HFF-Myc (cell line): ENCODE data around the gene RPL36AL.
"Not testable (repeated sequence)": the region's sequence is repeated elsewhere in the genome, so short reads cannot be mapped to it uniquely, and the experiment has no call there.

Experiments
- DNase-seq: peaks from one replicate; pipeline ENCODE4 v3.0.0-alpha.2; 2011; ENCODE audit warnings: low read depth; ENCODE audit errors: extremely low read depth
- H3K4me3 ChIP-seq: replicated peaks from 2 replicates; pipeline ENCODE4 v1.5.1; 2011; ENCODE audit warnings: low read depth, mild to moderate bottlenecking, control low read depth, low read length
- CTCF ChIP-seq: IDR thresholded peaks from 2 replicates; pipeline ENCODE4 v1.5.1; 2012; ENCODE audit warnings: mild to moderate bottlenecking, low read depth, low read length, control low read depth; ENCODE audit errors: missing control alignments

RPL36AL gene

GRCh38 chr14:49633640-49634546, 13.5 kb upstream of the RPL36AL start:
- peak; percentile 71 for TF ChIP-seq CTCF

GRCh38 chr14:49623941-49624839, 3.8 kb upstream of the RPL36AL start:
- DNase-seq = no peak
- TF ChIP-seq CTCF = no peak
- peak overlapping the region; percentile 87; the same call in 1 of the 2 replicates for H3K4me3 ChIP-seq

More at GRCh38 chr14:49633640-49634546, 13.5 kb upstream of the RPL36AL start:
- peak overlapping the region; percentile 98 for H3K4me3 ChIP-seq
- peak; percentile 75 for DNase-seq

GRCh38 chr14:49623387-49623786, 3.0 kb upstream of the RPL36AL start:
- H3K4me3 ChIP-seq = peak overlapping the region; percentile 87
- no peak for TF ChIP-seq CTCF
- DNase-seq = no peak

GRCh38 chr14:49622022-49622607, 1.7 kb upstream of the RPL36AL start:
- DNase-seq = no peak
- TF ChIP-seq CTCF = no peak
- H3K4me3 ChIP-seq = peak overlapping the region; percentile 87

- no peak for DNase-seq
- no peak for TF ChIP-seq CTCF
These were observed 872 bp upstream of the RPL36AL start for GRCh38 chr14:49621114-49621881.

GRCh38 chr14:49619730-49620129, 696 bp downstream of the RPL36AL start:
- TF ChIP-seq CTCF = no peak
- H3K4me3 ChIP-seq = peak overlapping the region; percentile 87
- DNase-seq = no peak

More at GRCh38 chr14:49621114-49621881, 872 bp upstream of the RPL36AL start:
- peak overlapping the region; percentile 87 for H3K4me3 ChIP-seq

- DNase-seq = not testable (repeated sequence)
- peak overlapping the region; percentile 87 for H3K4me3 ChIP-seq
These were observed 1.2 kb downstream of the RPL36AL start for GRCh38 chr14:49619273-49619672.
